C4-2B (cell line): Measurements from ENCODE around the gene ECE1.

ENCODE experiments used
- H3K27ac ChIP-seq: fragments of 450-650 bp; 2 replicates; pipeline ENCODE4 v1.5.1; 2017
- ZFX ChIP-seq: fragments of 450-650 bp; IDR thresholded peaks from 2 replicates; pipeline ENCODE4 v1.6.1; 2017
- TF ChIP-seq, protein P1 (sequence below): fragments of 450-650 bp; conservative IDR thresholded peaks from 2 replicates; pipeline ENCODE4 v1.5.1; 2017; ENCODE audit warnings: mild to moderate bottlenecking

The ECE1 gene

DNA sequence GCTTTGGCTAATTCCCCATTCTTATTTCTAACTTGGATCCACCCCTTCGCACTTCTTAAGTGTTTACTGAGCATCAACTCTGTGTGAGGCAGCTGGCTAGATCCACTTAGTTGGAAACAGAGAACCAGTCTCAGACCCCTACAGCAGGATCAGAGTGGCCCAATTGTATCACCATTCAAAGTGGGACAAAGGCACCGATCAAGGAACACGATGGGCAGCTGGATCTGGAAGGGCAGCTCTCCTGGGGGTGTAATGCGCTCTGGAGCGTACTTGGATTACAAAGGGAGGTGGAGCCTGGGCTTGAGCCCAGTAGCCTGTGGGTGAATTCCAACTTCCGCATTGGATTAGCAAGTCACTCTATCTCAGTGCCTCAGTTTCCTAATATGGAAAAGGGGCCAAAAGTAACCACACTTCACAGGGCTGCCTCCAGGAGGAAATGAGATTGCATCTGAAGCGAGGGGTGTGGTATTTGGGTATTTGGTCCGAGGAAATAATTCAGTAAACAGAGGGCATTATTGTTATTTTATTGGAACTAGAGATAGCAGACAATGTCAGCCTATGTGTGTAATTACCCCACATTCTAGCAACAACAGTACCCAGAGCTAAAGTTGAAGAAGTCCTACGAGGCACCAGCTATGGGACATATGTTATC, 11.9 kb downstream of the ECE1 start:
- TF ChIP-seq, protein P1, sequence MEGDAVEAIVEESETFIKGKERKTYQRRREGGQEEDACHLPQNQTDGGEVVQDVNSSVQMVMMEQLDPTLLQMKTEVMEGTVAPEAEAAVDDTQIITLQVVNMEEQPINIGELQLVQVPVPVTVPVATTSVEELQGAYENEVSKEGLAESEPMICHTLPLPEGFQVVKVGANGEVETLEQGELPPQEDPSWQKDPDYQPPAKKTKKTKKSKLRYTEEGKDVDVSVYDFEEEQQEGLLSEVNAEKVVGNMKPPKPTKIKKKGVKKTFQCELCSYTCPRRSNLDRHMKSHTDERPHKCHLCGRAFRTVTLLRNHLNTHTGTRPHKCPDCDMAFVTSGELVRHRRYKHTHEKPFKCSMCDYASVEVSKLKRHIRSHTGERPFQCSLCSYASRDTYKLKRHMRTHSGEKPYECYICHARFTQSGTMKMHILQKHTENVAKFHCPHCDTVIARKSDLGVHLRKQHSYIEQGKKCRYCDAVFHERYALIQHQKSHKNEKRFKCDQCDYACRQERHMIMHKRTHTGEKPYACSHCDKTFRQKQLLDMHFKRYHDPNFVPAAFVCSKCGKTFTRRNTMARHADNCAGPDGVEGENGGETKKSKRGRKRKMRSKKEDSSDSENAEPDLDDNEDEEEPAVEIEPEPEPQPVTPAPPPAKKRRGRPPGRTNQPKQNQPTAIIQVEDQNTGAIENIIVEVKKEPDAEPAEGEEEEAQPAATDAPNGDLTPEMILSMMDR, result no peak
- no peak for TF ChIP-seq ZFX
- no peak overlapping the region for H3K27ac ChIP-seq

DNA sequence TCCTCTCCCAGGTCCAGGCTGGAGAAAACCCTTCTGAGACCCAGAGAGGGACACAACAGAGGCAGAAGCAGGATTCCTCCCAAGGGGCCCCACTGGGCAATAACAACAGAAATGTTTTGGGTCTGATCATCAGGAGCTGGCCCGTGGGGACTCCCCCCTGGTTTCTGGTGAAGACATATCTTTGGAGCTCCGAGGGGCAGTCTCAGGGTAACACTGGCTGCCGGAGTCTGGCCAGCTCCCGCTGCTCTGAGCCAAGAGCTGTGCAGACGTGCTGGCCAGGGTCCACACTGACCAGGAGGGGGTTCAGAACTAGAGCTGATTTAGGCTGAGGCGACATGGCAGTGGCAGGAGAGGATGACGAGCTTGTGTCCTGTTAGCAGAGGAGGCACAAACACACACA, 13.1 kb downstream of the ECE1 start:
- H3K27ac ChIP-seq, result peak overlapping the region; percentile 81
- no peak for TF ChIP-seq ZFX
- TF ChIP-seq, protein P1, result no peak

DNA sequence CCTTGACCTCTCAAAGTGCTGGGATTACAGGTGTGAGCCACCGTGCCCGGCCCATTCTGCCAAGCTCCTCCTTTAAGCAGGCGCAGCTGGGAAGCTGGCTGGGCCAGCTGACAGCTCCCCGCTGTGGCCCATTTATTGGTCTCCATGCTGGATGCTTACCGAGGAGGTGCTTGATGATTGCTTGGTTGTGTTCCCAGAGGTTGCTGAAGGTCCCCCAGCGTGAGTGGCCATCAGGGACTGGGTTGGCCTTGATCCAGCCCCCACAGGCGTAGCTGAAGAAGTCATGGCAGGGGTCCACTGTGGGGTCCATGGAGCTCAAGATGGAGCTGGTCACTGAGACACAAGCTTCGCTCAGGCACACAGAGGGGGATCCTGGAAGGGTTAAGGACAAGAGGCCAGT, 17.7 kb downstream of the ECE1 start:
- no peak overlapping the region for H3K27ac ChIP-seq
- no peak for TF ChIP-seq ZFX
- TF ChIP-seq, protein P1, result no peak

DNA sequence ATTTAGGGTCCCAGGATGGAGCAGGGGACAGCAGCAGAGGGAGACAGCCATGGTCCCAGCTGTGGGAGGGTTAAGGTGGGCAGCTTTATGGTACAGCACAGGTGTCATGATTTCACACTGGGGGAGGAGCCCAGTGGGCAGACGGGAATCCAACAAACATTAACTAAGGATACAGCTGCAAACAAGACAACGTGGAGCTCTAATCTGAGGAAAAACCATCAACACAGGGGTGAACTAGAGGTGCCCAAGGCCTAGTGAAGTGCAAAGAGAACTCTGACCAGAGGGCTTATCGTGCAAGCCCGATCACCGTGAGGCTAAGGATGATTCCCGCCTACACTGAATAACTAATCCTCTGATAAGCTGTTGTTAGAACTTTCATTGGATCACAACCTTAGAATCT, 18.7 kb downstream of the ECE1 start:
- TF ChIP-seq, protein P1, result no peak
- TF ChIP-seq ZFX, result no peak
- H3K27ac ChIP-seq, result no peak overlapping the region

DNA sequence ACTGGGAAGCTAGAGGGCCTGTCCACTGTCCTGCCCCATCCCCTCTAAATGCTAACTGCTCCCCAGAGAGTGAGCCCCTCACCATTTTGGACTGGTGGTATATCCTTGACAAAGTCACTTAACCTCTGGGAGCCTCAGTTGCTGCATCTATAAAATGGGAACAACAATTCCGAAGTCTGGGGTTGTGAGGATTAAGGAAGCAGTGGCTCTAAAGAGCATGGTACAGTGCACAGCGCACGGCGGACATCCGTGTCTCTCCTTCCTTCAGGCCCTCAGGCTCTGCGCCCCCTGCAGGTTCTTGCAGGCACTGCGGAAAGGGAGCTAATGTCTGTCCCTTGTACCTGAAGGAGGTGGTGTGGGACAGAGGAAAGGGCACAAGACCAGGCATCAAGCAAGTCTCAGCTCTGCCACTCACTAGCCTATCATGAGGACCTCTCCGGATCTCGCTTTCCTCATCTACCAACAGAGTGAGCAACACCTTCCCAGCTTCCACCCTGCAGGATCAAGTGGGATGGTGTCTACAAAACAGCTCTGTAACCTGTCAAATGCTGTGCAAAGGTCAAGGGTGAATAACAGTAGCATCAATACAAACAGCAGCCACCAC, 20.1 kb downstream of the ECE1 start:
- H3K27ac ChIP-seq, result peak overlapping the region; percentile 38
- TF ChIP-seq, protein P1, result peak; percentile 72
- TF ChIP-seq ZFX, result no peak

DNA sequence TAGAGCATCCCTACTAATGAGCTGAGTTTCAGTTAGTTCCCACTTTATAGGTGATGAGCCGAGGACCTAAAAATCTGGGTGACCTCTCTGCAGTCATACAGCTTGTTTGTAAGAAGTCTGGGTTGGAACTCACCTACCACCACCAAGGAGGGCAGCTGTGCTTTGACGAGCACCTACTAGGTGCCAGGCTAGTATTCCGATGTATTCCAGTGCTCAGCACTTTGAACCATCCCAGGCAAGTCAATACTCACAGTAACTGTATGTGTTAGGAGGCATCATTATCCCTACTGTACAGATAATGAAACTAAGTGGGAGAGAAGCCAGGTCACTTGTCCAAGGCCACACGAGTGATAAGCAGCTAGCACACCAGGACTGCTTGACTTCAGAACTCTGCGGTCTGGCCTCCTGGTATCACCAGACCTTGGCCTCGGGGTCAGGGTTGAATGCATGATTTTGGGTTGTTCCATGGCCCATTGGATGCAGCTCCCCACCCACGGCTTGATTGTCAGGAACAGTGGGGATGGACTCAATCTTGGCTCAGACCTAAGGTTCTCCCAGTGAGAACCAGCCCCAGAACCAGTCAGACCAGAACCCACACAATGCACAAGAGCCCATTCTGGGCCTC, 20.7 kb downstream of the ECE1 start:
- H3K27ac ChIP-seq, result peak overlapping the region; percentile 38
- TF ChIP-seq ZFX, result no peak
- TF ChIP-seq, protein P1, result no peak
